ENCODE results near the gene GNG13. TPM values are rescaled to one million over a fixed set of nuclear protein-coding genes. Genes with fewer than 3 reads are reported as not detected.

The GNG13 gene
- total and polyA plus RNA-seq, 9 donors, result not detected

DNA sequence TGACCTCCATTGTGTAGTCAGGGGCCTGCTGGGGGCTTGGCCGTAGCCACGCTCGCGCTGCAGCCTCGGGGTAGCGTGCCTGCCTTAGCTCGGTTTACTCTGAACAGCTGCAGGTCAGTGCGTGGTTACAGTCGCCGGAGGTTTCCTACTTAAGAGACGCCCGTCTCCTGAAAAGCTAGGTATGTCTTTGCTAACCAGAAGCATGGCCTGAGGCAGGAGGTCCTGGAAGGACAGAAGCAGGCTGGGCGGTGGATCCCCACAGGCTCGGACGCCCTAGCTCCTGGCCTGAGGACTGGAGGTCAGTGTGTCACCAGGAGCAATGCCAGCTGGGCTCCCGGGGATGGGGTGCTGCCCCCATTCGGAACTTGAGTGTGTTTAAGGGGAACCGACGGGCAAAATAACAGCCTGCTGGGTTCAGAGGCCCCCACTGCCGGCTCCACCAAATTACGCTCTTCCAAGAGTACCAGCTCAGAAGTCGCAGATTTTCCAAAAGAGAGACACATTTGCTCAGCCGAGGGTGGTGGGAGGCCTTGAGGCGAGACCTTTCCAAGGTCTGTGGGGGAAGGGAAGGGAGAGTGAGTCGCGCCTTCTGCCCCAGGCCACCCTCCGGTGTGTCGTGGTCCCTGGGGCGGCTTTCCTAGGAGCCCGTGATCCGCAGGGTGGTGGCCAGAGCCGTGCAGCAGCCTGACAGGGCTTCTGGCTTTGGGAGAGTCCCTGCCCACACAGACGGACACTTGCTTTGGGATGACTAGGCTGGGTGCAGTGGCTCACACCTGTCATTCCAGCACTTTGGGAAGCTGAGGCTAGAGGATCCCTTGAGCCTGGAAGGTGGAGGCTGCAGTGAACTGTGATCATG is 3.9 kb upstream of the GNG13 start:
- intact Hi-C loops (cut with DNase I), result no loop called here
- peaks cover 7% of the 10 kb centered on the region for H3K4me1 ChIP-seq (ENCODE audit: insufficient read depth)
- WGBS, 3 donors, result 36 to 49% (median 47%) methylated on average over 33 of the region's 33 CpGs
- peaks cover 9% of the 10 kb centered on the region for H3K27me3 ChIP-seq
- no peaks in the 10 kb centered on the region for H3K36me3 ChIP-seq
- no peak for TF ChIP-seq EP300 (IDR thresholded peaks at IDR 0.05)
- TF ChIP-seq, protein P1, sequence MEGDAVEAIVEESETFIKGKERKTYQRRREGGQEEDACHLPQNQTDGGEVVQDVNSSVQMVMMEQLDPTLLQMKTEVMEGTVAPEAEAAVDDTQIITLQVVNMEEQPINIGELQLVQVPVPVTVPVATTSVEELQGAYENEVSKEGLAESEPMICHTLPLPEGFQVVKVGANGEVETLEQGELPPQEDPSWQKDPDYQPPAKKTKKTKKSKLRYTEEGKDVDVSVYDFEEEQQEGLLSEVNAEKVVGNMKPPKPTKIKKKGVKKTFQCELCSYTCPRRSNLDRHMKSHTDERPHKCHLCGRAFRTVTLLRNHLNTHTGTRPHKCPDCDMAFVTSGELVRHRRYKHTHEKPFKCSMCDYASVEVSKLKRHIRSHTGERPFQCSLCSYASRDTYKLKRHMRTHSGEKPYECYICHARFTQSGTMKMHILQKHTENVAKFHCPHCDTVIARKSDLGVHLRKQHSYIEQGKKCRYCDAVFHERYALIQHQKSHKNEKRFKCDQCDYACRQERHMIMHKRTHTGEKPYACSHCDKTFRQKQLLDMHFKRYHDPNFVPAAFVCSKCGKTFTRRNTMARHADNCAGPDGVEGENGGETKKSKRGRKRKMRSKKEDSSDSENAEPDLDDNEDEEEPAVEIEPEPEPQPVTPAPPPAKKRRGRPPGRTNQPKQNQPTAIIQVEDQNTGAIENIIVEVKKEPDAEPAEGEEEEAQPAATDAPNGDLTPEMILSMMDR (IDR thresholded peaks at IDR 0.05), result no peak
- TF ChIP-seq POLR2A (IDR thresholded peaks at IDR 0.05), result no peak
- DNase-seq, result no peak
- no peak overlapping the region for H3K4me3 ChIP-seq
- H3K9me3 ChIP-seq, result no peaks in the 10 kb centered on the region
- H3K27ac ChIP-seq, result no peak overlapping the region

DNA sequence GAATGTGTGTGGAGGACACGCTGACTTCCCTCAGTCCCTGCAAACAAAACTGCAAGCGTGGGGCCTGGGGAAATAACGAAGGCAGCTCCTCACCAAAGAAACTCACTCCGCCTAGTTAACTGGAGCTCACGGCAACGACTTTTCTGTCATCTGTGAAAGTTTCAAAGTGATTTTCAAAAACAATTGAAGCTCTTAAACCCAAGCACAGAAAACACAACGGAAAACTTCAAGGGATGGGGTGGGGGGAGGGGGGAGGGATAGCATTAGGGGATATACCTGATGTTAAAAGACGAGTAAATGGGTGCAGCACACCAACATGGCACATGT is 3.2 kb upstream of the GNG13 start:
- peaks cover 7% of the 10 kb centered on the region for H3K4me1 ChIP-seq (ENCODE audit: insufficient read depth)
- WGBS, 3 donors, result 32% methylated on average over 8 of the region's 8 CpGs
- H3K27ac ChIP-seq, result no peak overlapping the region
- H3K9me3 ChIP-seq, result no peaks in the 10 kb centered on the region
- H3K4me3 ChIP-seq, result no peak overlapping the region
- intact Hi-C loops (cut with DNase I), result no loop called here
- H3K36me3 ChIP-seq, result no peaks in the 10 kb centered on the region
- H3K27me3 ChIP-seq, result peaks cover 9% of the 10 kb centered on the region
- TF ChIP-seq EP300 (IDR thresholded peaks at IDR 0.05), result no peak
- TF ChIP-seq, protein P1 (IDR thresholded peaks at IDR 0.05), result no peak
- no peak for TF ChIP-seq POLR2A (IDR thresholded peaks at IDR 0.05)
- DNase-seq, result no peak

DNA sequence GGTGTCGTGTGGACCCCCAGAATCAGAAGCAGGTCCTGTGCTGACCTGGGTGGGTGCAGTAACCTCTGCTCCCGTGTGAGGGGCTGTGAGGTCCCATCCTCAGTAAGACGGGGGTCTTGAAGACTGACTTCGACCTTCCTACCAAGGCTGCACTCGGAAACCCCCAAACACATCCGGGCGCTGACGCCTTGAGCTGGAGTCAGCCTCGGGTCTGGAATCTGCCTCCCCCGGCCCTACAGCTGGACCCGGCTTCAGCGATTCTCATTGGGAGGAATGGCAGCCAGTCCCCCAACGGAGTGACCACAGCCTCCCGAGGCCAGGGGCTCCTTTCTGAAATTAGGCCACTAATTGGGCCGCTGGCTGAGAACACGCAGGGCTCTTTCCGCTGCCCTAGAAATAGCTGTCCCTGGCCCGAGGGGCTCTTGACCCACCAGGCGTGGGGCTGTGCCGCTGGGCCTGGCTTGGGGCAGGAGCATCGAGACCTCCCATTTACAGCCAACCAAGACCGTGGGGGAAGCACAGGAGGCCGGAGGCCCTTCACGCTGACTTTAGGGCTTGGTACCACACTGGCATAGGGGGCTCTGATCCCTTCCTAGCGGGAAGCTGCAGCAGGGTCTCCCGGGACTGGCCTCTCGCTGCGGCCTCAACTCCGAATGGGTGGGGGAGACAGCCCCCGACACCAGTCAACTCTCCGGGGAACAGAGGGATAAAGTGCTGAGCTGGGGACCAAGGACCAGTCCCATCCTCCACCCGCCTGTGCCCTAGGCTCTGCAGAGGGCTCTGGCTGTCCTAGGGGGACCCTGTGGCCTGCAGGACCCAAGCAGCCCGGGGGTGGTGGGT is 2.6 kb upstream of the GNG13 start:
- no peaks in the 10 kb centered on the region for H3K36me3 ChIP-seq
- peaks cover 9% of the 10 kb centered on the region for H3K27me3 ChIP-seq
- intact Hi-C loops (cut with DNase I), result no loop called here
- DNase-seq, result no peak
- H3K27ac ChIP-seq, result no peak overlapping the region
- 32 to 40% (median 40%) methylated on average over 33 of the region's 33 CpGs for WGBS, 3 donors
- TF ChIP-seq POLR2A (IDR thresholded peaks at IDR 0.05) (no peak), EP300 (IDR thresholded peaks at IDR 0.05) (no peak)
- TF ChIP-seq, protein P1 (IDR thresholded peaks at IDR 0.05), result no peak
- peaks cover 4% of the 10 kb centered on the region for H3K4me1 ChIP-seq (ENCODE audit: insufficient read depth)
- no peak overlapping the region for H3K4me3 ChIP-seq
- H3K9me3 ChIP-seq, result peaks cover 0 to 6% of the 10 kb centered on the region in 2 donors

DNA sequence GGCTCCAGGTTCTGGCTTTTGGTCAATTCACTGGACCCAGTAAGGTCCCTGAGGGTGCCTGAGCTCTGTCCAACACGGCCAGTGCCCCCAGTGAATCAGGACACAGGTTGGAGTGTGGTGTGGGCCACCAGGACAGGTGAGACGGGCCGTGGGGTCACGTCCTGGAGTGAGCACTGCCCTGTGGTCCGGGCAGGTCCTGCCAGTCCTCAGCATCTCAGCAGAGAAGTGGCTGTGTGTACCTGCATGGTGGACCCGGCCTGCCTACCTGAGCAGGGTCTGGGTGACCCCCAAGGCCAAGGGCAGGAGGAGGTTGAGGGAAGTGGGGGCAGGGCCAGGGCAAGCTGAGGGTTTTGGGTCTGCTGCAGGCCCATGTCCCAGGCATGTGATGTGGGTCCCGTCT is 1.9 kb upstream of the GNG13 start:
- no peak overlapping the region for H3K4me3 ChIP-seq
- no peak overlapping the region for H3K27ac ChIP-seq
- no peaks in the 10 kb centered on the region for H3K36me3 ChIP-seq
- TF ChIP-seq POLR2A (IDR thresholded peaks at IDR 0.05) (no peak), EP300 (IDR thresholded peaks at IDR 0.05) (no peak)
- TF ChIP-seq, protein P1 (IDR thresholded peaks at IDR 0.05), result no peak
- WGBS, 3 donors, result 59 to 68% (median 60%) methylated on average over 7 of the region's 7 CpGs
- peaks cover 2% of the 10 kb centered on the region for H3K4me1 ChIP-seq (ENCODE audit: insufficient read depth)
- peaks cover 9% of the 10 kb centered on the region for H3K27me3 ChIP-seq
- intact Hi-C loops (cut with DNase I), result no loop called here
- H3K9me3 ChIP-seq, result peaks cover 0 to 10% of the 10 kb centered on the region in 2 donors
- DNase-seq, result no peak

All from ovary (tissue), 9 donors.